HG02973 (cell line): ENCODE data around the gene SYNE3.
A peak's percentile ranks its signal among the peaks of the same experiment; 100 is the strongest.

Experiments
- ATAC-seq: cut with Tn5 transposase; IDR thresholded peaks from one replicate; pipeline ENCODE4 v1.9.1; 2021; ENCODE audit warnings: moderate library complexity; ENCODE audit not compliant: unreplicated experiment

Gene SYNE3, protein sequence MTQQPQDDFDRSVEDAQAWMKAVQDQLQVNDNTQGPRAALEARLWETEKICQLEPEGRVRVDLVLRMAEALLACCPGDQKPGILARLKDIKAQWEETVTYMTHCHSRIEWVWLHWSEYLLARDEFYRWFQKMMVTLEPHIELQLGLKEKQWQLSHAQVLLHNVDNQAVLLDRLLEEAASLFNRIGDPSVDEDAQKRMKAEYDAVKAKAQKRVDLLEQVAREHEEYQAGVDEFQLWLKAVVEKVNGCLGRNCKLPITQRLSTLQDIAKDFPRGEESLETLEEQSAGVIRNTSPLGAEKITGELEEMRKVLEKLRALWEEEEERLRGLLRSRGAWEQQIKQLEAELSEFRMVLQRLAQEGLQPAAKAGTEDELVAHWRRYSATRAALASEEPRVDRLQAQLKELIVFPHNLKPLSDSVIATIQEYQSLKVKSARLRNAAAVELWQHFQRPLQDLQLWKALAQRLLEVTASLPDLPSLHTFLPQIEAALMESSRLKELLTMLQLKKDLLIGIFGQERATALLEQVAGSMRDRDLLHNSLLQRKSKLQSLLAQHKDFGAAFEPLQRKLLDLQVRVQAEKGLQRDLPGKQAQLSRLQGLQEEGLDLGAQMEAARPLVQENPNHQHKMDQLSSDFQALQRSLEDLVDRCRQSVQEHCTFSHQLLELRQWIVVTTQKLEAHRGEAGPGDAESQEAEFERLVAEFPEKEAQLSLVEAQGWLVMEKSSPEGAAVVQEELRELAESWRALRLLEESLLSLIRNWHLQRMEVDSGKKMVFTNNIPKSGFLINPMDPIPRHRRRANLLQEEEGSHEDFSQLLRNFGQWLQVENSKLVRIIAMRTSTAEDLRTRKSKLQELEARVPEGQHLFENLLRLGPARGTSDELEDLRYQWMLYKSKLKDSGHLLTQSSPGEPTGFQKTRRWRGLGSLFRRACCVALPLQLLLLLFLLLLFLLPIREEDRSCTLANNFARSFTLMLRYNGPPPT

DNA sequence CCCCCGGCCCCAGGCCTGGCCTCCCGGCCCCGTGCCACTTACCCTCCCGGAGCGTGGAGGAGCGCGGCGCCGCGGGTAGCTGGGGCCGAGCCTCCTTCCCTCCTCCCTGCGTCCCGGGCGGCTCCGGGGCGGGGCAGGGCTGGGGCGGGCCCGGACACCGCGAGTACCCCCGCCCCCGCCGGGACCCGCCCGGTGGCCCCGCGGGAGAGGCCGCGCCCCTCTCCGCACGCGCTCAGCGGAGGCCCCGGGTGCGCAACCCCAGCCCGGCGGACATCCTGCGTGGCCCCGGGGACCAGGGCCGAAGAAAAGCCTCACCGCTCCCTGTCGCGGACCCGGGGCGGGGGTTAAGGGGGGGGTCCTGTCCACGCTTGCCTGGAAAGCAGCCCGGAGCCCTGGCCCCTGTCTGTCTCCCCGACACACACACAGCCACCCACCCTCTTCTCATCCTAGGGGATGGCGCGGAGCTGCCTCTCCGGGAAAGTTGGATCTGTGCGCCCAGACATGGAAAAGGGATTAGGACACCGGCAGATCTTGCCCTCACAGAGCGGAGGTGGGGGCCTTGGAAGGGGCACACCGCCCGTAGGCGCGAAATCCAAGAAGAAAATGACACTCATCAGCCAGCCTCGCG lies at the start of gene SYNE3:
TSS of gene SYNE3 (minus strand) at position 97 of the 628 bp plus-strand sequence. CDS start 40,829 bp downstream, outside the sequence.
- ATAC-seq: peak; percentile 37

DNA sequence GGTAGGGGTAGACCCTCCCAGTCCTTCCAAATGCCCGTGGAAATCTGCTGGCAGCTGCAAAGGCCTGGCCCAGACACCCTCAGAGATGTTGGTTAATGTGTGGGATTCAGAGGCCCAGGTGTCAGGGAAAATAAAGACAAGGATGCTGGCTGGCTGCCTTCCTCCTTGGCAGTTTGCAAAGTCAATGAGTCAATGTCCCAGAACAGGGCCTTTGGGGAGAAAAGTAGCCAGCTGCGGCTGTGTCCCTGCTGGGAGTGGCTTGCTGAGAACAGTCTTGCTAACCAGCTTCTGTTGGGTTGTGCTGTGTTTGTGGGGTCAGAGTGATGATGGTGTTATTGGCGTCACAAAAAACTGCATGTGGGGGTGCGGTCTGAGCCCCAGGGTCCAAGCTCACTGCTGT lies 47.6 kb upstream of the SYNE3 start:
- ATAC-seq: no peak

DNA sequence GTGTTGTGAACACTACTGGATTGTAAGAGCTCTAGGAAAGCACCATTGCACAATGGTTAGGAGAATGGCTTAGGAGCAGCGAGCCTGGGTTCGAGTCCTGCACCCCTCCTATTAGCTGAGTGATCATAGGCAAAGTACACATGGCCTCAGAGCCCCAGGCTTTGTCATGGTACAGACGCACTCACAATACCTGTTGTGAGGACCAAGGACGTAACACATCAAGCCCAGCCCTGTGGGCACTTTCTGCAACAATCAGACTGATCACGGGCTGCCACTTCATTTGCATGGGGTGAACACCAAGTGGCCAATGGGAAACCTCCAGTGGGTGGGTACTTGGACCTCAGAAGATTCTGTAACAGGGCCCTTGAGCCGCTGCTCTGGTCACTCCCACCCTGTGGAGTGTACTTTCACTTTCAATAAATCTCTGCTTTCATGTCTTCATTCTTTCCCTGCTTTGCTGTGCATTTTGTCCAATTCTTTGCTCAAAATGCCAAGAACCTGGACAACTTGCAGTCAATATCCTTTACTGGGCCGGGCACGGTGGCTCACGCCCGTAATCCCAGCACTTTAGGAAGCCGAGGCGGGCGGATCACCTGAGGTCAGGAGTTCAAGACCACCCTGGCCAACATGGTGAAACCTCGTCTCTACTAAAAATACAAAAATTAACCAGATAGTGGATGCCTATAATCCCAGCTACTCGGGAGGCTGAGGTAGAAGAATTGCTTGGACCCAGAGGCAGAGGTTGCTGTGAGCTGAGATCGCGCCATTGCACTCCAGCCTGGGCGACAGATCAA lies 46.6 kb upstream of the SYNE3 start:
- no peak for ATAC-seq

DNA sequence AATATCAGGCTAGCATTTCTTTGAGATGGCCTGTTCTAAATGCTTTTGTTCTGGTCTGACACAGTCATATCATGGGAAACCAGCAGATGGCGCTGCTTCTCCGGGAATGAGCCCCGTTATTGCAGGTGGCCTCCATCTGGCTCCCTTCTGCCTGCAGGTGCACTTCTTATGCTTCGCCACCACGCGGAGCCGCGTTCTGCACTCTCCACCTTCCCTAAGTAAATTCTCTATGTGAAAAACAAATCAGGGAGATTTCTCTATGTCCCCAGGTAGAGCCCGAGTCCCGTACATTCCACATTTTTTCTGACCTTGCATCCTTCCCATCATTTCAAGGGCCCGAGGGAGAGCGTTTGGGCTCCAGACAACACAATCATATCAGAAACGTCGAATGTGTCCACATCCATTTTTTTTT lies 44.6 kb upstream of the SYNE3 start:
- peak; percentile 94 for ATAC-seq

DNA sequence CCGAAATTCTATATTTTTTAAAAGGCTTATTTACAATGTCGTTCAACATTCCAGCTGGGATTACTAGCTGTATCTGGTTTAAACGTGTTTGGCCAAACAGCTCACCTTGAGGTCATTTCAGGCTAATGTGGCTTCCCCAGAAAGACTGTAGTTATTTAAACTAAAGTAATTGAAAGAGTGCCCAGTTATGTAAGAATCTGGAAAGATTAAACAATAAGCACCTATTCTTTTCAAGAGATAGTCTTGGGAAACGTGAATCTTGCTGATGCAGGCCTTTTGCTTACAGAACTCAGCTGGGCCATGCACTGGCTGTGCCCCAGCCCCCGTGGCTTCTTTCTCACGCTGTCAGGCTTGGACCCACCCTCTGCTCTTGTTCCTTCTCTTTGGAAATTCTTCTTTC lies 42.8 kb upstream of the SYNE3 start:
- no peak for ATAC-seq

DNA sequence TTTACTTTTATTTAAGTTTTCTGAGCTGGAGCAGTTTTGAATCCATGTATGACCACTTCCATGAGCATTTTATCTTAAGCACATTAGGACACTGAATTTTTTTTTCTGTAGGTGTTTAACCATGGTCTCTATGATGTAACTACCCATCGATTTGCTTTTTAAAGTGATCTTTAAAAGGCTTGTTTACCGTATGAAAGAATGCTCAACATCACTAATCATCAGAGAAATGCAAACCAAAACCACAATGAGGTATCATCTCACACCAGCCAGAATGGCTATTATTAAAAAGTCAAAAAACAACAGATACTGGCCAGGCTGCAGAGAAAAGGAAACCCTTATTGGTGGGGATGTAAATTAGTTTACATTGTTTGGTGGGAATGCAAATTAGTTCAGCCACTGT lies 41.4 kb upstream of the SYNE3 start:
- ATAC-seq: no peak

DNA sequence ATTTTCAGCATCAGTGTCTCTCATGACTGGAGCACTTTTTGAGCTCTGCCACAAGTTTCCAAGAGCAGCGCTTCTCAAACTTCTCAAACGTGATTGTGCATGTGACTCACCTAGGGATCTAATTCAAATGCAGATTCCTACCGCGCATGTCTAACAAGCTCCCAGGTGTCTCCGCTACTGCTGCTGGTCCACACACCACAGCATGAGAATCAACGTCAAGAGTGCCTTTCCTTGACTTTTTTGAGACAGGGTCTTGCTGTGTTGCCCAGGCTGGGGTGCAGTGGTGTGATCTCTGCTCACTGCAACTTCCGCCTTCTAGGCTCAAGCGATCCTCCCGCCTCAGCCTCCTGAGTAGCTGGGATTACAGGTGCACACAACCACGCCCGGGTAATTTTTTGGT lies 40.8 kb upstream of the SYNE3 start:
- ATAC-seq: no peak

DNA sequence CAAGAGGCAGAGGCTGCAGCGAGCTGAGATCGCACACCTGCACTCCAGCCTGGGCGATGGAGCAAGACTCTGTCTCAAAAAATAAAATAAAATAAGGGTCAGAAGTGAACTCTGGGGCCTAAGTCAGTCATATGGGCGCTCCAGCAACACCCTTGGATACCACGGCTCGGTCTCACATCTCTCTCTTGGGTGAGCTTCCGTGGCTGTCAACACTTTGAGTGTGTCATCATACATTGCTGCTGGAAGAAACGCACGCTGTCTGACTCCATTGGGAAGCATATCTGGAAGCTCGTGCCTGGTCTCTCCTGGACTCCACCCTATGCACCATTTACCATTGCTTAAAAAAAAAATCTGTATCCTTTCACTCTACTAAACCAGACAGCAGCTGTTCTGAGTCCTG lies 38.6 kb upstream of the SYNE3 start:
- no peak for ATAC-seq

DNA sequence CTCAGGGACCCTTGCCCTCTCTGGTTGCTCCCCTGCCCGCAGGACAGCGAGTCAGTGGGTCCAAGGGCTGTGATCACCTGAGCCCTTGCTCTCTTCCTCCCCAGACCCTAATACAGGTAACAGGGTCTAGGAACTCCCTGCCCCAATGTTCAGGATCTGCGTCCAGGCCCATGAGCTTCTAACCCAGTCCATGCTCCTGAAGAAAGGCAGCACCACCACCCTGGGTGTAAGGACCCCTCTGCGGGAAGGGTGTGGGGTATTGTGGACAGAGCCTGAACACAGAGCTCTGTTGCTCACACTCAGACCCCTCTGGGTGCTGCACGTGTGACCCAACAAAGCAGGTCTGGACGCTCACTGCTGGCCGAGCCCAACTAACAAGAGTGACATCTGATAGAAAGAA lies 36.7 kb upstream of the SYNE3 start:
- ATAC-seq: no peak

DNA sequence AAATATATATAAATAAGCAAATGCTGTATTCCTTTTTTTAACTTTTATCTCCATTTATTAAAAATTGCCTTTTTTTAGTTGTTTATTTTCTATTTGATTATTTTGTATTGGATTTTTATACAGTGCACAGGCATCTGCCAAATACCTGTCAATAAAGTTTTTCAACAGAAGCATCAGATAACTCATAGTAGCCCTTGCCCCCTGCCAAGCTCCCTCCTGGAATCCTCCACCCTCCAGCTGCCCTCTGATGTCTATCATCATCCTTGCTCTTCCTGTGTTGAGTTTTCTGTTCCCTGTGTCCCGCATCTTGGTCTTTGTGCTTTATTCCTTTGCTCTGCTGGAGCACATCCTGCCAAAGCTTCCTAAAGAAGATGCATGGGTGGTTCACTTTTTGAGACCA lies 35.0 kb upstream of the SYNE3 start:
- ATAC-seq: no peak

DNA sequence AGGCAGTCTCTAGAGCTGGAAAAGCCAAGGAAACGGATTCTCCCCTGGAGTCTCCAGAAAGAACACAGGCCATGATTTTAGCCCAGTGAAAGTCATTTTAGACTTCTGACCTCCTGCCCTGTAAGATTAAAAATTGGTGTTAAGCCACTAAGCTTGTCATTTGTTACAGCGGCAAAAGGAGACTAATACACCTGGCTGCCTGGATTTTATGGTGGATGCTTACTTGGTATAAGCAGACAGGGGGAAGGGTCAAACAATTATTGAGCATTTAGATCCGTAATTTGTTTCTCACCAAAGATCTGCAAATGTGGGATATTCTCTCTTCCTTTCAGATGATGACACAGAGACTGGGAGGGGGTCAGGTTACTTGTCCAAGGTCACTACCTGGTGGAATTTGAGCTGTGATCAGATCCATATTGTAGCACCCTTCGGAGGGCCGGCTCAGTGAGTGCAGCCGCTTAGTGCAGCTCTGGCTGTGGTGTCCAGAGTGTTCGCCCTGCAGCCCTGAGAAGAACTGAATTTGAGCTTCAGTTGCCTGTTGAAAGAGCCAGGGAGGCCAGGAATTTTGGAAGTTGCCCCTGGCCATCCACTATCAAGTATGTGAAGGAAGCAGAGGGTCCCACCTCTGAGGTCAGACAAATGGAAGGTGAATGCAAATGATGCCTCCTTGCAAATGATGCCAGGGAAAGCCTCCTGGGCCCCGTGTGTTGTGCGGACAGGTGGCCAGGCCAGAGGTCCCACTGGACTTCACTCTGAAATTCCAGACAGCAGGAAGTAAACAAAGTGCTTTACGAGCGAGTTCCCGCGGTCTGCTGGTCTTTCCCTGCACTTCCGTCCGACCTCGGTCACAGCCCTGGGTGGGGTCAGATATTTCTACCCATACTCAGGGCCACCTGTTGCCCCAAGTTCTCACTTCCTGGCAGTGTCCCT lies 33.5 kb upstream of the SYNE3 start:
- no peak for ATAC-seq

DNA sequence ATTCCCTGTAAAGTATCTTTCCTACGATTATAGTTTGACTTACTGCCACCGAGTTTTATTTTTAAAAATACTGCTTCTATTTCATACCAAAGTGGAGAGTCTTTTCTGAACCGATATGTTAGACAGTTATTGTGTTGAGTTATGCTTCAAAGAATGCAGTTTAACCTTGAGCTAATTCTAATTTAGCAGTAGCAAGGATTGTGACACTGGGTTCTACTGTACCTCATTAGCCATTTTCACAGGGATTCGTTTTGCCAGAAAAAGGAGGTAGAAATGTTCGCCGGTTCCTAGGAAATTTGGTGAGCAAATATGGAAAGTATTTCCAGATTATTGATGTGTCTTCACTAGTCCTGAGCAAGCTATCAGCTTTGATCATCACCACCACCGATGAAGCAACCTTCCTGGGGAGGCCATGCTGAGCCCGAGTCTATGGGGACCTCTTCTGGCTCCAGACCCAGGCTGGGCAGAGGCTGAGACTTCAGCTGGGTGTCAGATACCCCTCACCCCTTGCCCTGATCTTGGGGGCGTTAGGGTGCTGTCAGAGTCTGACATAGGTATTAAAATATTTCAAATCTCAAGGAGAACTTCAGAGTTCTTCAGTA lies 32.0 kb upstream of the SYNE3 start:
- no peak for ATAC-seq

DNA sequence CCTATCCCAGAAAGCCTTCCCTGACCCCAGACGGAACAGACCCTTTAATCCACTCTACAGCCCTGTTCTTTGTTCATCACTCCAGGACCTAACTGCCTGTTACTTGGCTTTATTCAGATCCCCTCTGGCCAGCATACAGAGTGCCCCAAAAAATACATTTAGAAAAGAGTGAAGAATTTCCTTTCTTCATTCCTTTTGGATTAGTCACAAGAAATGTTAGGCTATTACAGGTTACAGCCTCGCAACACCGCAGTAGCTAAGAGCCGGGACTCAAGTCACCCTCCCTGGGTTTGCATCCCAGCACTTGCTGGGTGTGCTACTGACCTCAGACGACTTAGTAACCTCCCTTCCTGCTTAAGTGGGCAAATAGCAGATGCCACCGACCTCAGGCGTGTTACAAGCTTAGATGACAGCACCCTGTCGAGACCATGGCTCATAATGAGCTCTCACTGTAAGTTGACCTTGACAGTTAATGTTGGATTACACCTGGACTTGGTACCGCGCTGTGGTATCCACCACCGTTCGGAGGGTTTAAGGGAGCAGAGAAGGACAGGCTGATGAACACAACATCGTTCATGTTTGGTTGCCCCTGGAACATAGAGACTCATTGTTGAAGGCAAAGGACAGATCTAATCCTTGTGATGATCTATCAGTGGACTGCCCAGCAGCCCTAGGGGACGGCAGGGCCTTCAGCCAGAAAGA lies 31.3 kb upstream of the SYNE3 start:
- ATAC-seq: no peak

DNA sequence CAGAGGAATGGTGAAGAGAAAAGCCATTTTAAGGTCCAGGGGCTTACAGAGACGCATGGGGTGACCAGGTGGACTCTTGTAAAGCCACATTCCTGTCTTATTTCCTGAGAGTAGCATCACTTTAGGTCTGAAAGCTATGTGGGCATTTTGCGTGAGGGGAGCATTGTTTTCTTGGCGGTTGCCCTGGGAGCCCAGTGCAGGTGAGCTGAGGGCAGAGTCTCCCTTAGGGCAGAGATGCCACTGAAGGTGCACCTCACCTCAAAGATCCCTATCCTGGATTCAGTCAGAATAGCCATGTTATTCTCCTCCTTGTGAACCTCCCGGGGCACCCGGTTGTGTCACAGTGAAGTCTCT lies 30.8 kb upstream of the SYNE3 start:
- no peak for ATAC-seq

DNA sequence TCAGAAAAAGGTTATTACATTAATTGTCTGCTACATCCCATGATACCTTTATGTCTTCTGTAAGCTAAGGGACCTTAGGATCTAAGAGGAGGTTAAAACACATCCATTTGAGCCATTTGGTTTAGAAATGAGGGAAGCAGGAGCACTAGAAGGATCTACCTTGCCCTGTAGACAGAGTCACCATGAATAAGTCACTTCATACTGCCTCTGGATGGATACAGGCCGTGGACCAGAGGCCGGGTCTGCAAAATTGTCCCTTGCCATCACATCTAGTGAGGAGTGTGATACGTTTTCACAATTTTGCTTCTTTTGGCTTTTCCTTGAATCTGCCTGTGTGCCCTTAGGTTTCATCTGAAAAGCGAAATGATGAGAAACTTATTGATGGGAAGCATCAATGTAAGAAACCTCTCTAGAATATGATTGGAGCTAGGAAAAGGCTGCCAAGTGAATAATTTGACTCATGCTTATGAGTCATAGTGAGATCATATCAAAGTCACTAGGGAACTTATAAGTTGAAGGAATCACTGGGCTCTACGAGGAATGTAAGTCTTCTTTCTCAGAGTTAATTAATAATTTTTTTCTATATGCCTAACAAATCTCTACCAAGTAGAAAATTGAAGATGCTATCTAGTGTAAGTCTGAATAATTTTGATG lies 29.2 kb upstream of the SYNE3 start:
- no peak for ATAC-seq

DNA sequence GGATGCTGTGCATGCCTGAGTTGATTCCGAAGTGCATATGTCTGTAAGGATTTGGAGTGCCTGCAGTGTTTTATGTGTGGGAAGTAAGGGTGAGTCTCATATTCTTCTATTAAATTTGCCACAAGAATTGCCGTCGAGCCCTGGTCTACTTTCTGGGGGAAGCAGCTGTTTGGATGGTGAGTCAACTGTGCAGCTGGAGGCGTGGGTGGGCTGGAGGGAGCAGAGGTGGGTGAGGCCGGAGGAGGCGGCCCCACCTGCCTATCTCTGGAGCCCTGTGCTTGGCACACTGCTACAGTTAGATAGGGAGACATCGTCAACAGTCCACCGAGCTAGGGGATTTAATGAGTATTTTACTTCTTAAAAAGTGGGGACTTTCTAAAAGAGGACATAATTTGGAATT lies 28.1 kb upstream of the SYNE3 start:
- no peak for ATAC-seq

DNA sequence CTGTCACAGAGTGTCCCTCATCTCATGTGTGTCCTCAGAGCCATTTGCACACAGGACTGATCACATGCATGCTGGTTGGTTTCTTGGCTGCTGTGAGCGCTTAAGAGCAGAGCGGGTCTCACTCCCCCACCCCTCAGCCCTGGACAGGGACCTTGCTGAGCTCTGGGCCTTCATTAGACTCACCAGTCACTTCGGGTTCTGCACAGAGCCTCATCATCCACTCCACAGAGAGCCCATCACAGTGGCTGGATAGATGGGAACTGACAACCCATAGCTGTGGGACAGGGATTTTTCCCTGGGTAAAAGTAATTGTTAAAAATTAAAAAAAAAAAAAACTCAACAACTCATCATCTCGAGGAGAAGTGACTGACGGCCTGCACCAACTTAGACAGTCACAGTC lies 26.6 kb upstream of the SYNE3 start:
- ATAC-seq: no peak
